Panc1 (cell line): ENCODE data around the gene PDZD4.

Experiments
- CTCF ChIP-seq: fragments of 450-650 bp; IDR thresholded peaks from 2 replicates; pipeline ENCODE4 v1.5.1; 2017; ENCODE audit warnings: mild to moderate bottlenecking
- POLR2AphosphoS5 ChIP-seq: IDR thresholded peaks from 2 replicates; pipeline ENCODE4 v1.6.1; 2012; ENCODE audit warnings: mild to moderate bottlenecking, low read depth, low read length, moderate library complexity
- TF ChIP-seq, protein P1 (sequence below), 2 experiments: IDR thresholded peaks; 2 replicates each; pipeline ENCODE4 v1.6.1; 2011 to 2012; ENCODE audit warnings: low read depth in 2 of 2, control low read depth in 1 of 2, low read length in 1 of 2, mild to moderate bottlenecking in 1 of 2, moderate library complexity in 1 of 2; ENCODE audit not compliant: insufficient read depth in 1 of 2

GRCh38 chrX:153763989-153764755, 66.2 kb downstream of the PDZD4 start, which contains the start of gene PLXNB3:
- TF ChIP-seq CTCF (no peak), POLR2AphosphoS5 (no peak)
- TF ChIP-seq, protein P1, sequence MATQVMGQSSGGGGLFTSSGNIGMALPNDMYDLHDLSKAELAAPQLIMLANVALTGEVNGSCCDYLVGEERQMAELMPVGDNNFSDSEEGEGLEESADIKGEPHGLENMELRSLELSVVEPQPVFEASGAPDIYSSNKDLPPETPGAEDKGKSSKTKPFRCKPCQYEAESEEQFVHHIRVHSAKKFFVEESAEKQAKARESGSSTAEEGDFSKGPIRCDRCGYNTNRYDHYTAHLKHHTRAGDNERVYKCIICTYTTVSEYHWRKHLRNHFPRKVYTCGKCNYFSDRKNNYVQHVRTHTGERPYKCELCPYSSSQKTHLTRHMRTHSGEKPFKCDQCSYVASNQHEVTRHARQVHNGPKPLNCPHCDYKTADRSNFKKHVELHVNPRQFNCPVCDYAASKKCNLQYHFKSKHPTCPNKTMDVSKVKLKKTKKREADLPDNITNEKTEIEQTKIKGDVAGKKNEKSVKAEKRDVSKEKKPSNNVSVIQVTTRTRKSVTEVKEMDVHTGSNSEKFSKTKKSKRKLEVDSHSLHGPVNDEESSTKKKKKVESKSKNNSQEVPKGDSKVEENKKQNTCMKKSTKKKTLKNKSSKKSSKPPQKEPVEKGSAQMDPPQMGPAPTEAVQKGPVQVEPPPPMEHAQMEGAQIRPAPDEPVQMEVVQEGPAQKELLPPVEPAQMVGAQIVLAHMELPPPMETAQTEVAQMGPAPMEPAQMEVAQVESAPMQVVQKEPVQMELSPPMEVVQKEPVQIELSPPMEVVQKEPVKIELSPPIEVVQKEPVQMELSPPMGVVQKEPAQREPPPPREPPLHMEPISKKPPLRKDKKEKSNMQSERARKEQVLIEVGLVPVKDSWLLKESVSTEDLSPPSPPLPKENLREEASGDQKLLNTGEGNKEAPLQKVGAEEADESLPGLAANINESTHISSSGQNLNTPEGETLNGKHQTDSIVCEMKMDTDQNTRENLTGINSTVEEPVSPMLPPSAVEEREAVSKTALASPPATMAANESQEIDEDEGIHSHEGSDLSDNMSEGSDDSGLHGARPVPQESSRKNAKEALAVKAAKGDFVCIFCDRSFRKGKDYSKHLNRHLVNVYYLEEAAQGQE (IDR thresholded peaks at IDR 0.05; ENCODE audit: insufficient read depth in 1 of 2, low read depth in 2 of 2, low read length in 1 of 2): no peak
